Brain microvascular endothelial cell (primary cell): ENCODE results near the gene ANXA2R.
"Not testable (repeated sequence)": the region's sequence is repeated elsewhere in the genome, so short reads cannot be mapped to it uniquely, and the experiment has no call there.

ENCODE experiments used
- DNase-seq: peaks from one replicate; pipeline ENCODE4 v3.0.0-alpha.2; 2020
- H3K27ac ChIP-seq: fragments of 250-450 bp; sonication (Bioruptor Pico); 2 replicates; pipeline ENCODE4 v1.5.1; 2020; ENCODE audit warnings: mild to moderate bottlenecking, moderate library complexity
- H3K27me3 ChIP-seq: fragments of 250-450 bp; sonication (Bioruptor Pico); replicated peaks from 2 replicates; pipeline ENCODE4 v1.5.1; 2020; ENCODE audit warnings: mild to moderate bottlenecking
- H3K36me3 ChIP-seq: fragments of 250-450 bp; sonication (Bioruptor Pico); replicated peaks from 2 replicates; pipeline ENCODE4 v1.5.1; 2020; ENCODE audit warnings: mild to moderate bottlenecking
- H3K4me3 ChIP-seq: 2 replicates; pipeline ENCODE4 v1.5.1; 2011; ENCODE audit warnings: low read depth, mild to moderate bottlenecking, control low read depth, low read length, moderate library complexity
- CTCF ChIP-seq: IDR thresholded peaks from 2 replicates; pipeline ENCODE4 v1.5.1; 2011; ENCODE audit warnings: low read depth, mild to moderate bottlenecking, moderate library complexity, low read length, control low read depth, inconsistent platforms; ENCODE audit errors: missing control alignments
- in situ Hi-C: cut with HindIII; loops from 2 replicates; pipeline ENCODE4 v1.10.0; 2017; ENCODE audit warnings: low sequenced_read_pairs, low pct_ligation_motif_present

Gene ANXA2R

GRCh38 chr5:43066799-43067741, 27.0 kb upstream of the ANXA2R start:
- H3K27me3 ChIP-seq, result no peaks in the 10 kb centered on the region
- H3K27ac ChIP-seq, result peak overlapping the region; percentile 95
- no peak for TF ChIP-seq CTCF
- in situ Hi-C loops, result no loop called here
- H3K4me3 ChIP-seq, result peak overlapping the region; percentile 68
- H3K36me3 ChIP-seq, result peaks cover 8% of the 10 kb centered on the region
- peak; percentile 84 for DNase-seq

GRCh38 chr5:43065948-43066798, 26.1 kb upstream of the ANXA2R start:
- H3K36me3 ChIP-seq, result peaks cover 6% of the 10 kb centered on the region
- in situ Hi-C loops, result no loop called here
- peak overlapping the region; percentile 68 for H3K4me3 ChIP-seq
- peak overlapping the region; percentile 95 for H3K27ac ChIP-seq
- no peak for TF ChIP-seq CTCF
- DNase-seq, result peak; percentile 63
- H3K27me3 ChIP-seq, result no peaks in the 10 kb centered on the region

DNA sequence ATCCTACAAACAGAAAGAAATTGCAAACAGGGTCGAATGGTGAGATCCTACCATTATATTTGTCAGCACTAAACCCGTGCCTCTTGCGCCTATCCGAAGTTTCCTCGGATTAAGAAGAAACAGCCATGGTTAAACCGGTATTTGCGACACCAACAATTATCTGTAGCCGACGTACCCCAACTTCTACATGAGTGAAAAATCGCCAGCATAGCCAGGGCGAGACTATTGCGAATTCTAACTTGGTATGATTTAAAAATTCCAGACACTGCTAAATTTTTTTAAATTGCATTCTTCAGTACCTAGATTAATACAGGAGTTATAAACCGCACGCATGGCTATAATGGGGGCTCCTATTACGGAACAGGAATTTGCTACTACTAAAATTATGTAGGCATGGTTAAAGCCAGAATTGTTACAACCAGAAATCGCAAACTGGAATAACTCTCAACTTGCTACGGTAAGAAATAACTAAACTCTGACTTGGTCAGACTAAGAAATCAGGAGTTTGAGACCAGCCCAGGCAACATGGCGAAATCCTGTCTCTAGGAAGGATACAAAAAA, 25.3 kb upstream of the ANXA2R start:
- DNase-seq, result no peak
- Histone ChIP-seq H3K27ac (peak overlapping the region; percentile 95), H3K36me3 (no peaks in the 10 kb centered on the region), H3K27me3 (no peaks in the 10 kb centered on the region), H3K4me3 (peak overlapping the region; percentile 68)
- TF ChIP-seq CTCF, result no peak
- in situ Hi-C loops, result no loop called here

DNA sequence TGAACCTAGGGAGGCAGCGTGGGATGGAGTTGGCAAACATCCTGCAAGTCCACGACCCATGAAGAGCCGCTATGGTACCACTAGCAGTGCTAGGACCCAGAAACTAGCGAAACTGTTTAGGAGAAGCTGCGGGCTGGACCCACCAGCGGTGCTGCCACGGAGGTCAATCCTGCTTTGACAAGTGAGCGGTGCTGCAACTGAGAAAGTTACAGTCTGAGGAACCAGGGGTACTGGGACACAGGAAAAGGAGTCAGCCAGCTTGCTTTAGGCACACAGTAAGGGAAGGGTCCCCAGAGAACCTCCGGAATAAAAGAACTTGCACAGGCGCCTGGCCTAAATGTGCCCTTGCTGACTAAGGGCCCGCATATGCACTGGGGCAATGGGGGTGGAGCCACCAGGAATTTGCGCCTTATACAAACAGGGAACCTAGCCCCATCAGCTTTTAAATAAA, 23.6 kb upstream of the ANXA2R start:
- Histone ChIP-seq H3K36me3 (no peaks in the 10 kb centered on the region), H3K4me3 (peak overlapping the region; percentile 33), H3K27ac (peak overlapping the region; percentile 91), H3K27me3 (no peaks in the 10 kb centered on the region)
- DNase-seq, result peak; percentile 59
- in situ Hi-C loops, result no loop called here
- no peak for TF ChIP-seq CTCF

DNA sequence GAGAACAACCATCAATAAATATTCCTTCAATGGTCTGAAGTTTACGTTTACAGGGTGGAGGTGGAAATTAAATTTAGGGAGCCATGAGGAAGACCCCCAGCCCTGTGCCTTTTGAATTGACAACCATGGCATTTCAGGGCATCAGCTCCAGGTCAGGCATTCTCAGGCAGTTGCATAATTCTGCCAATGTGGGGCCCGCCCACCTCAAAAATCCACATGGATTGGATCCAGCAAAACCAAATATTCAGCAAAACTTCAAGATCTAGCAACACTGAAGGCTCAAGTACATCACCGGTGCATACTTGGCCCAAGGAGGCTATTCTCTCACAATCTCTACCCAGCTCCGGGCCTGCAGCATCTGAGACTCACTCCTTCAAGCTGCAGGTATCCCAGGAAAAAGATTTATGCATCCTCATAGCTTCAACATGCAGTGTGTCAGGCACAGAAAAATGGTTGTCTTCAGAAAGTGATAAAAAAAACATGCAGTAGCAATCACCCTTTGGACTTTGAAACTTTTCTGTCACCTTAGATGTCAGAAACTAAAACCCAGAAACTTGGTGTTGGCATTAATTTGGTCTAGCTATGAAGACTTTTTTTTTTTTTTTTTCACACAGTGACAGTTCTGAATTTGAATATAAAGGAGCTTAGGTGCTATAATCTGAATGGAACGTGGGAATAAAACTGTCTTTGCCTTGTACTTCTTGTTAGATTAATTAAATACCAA, 21.4 kb upstream of the ANXA2R start:
- Histone ChIP-seq H3K36me3 (no peaks in the 10 kb centered on the region), H3K27ac (no peak overlapping the region), H3K27me3 (no peaks in the 10 kb centered on the region), H3K4me3 (no peak overlapping the region)
- no peak for TF ChIP-seq CTCF
- DNase-seq, result no peak
- in situ Hi-C loops, result no loop called here

DNA sequence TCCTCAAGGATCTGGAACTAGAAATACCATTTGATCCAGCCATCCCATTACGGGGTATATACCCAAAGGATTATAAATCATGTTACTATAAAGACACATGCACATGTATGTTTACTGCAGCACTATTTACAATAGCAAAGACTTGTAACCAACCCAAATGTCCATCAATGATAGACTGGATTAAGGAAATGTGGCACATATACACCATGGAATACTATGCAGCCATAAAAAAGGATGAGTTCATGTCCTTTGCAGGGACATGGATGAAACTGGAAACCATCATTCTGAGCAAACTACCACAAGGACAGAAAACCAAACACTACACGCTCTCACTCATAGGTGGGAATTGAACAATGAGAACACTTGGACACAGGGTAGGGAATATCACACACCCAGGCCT, 19.9 kb upstream of the ANXA2R start:
- H3K4me3 ChIP-seq, DNase-seq, H3K27me3 ChIP-seq, H3K36me3 ChIP-seq, in situ Hi-C loops, H3K27ac ChIP-seq: not testable (repeated sequence)

DNA sequence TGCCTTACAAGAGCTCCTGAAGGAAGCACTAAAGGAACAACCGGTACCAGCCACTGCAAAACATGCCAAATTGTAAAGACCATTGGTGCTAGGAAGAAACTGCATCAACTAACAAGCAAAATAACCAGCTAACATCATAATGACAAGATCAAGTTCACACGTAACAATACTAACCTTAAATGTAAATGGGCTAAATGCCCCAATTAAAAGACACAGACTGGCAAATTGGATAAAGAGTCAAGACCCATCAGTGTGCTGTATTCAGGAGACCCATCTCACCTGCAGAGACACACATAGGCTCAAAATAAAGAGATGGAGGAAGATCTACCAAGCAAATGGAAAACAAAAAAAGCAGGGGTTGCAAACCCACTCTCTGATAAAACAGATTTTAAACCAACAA, 15.0 kb upstream of the ANXA2R start:
- in situ Hi-C loops, H3K27ac ChIP-seq, DNase-seq, H3K27me3 ChIP-seq, H3K36me3 ChIP-seq, H3K4me3 ChIP-seq: not testable (repeated sequence)
